C4-2B (cell line): ENCODE data around the gene TRIM41.

Source experiments
- ZFX ChIP-seq: fragments of 450-650 bp; IDR thresholded peaks from 2 replicates; pipeline ENCODE4 v1.6.1; 2017
- TF ChIP-seq, protein P1 (sequence below): fragments of 450-650 bp; conservative IDR thresholded peaks from 2 replicates; pipeline ENCODE4 v1.5.1; 2017; ENCODE audit warnings: mild to moderate bottlenecking

DNA sequence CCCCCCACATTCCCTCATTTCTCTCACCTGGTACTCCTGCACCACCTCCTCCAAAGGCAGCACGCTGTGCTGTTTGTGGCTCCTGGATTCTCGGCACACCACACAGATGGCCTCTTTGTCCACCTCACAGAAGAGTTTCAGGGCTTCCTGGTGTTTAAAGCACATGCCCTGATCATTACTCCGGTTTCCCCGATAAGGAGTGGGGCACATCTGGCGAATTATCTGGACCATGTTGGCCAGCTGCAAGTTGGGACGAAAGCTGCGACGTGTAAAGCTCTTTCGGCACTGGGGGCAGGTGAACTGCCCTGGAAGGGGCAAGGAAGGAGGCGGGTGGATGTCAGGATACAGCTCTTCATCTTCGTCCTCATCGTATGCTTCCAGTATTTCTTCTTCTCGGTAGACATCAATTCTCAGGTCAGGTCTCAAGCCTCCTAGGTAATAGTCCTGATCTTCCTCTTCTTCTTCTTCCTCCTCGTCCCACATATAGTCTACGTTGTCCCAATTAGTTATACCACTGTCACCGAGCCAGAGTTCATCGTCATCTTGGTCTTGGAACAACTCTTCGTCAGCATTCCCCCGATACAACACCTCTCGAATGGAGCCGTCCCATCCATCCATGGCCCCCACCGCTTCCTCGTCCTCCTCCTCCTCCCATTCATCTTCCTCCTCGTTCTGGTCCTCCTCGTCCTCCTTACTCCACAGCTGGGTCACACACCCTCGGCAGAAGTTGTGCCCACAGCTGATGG lies 37.1 kb downstream of the TRIM41 start:
- TF ChIP-seq, protein P1, sequence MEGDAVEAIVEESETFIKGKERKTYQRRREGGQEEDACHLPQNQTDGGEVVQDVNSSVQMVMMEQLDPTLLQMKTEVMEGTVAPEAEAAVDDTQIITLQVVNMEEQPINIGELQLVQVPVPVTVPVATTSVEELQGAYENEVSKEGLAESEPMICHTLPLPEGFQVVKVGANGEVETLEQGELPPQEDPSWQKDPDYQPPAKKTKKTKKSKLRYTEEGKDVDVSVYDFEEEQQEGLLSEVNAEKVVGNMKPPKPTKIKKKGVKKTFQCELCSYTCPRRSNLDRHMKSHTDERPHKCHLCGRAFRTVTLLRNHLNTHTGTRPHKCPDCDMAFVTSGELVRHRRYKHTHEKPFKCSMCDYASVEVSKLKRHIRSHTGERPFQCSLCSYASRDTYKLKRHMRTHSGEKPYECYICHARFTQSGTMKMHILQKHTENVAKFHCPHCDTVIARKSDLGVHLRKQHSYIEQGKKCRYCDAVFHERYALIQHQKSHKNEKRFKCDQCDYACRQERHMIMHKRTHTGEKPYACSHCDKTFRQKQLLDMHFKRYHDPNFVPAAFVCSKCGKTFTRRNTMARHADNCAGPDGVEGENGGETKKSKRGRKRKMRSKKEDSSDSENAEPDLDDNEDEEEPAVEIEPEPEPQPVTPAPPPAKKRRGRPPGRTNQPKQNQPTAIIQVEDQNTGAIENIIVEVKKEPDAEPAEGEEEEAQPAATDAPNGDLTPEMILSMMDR, result no peak
- TF ChIP-seq ZFX, result no peak
